Measurements from ENCODE around the gene ZBTB45. TPM values are rescaled to one million over a fixed set of nuclear protein-coding genes. Genes with fewer than 3 reads are reported as not detected.

The ZBTB45 gene
- polyA plus RNA-seq, 3 donors, result 2.2 to 5.3 (median 2.6) TPM

GRCh38 chr19:58498316-58499020 is 21.1 kb downstream of the ZBTB45 start:
- WGBS (ENCODE audit: insufficient coverage), result 60% methylated on average over 20 of the region's 22 CpGs
- Histone ChIP-seq H3K9me3 (replicated peaks in 1 of 2; ENCODE audit: control insufficient read depth in 1 of 2, insufficient read depth in 1 of 2, low read length in 2 of 2) (peaks cover 4 to 22% of the 10 kb centered on the region in 2 donors), H3K27ac (ENCODE audit: low read depth in 1 of 2, low read length in 2 of 2) (no peak overlapping the region), H3K4me2 (replicated peaks; ENCODE audit: extremely low read depth, low read length, poor library complexity, severe bottlenecking) (peak overlapping the region; percentile 79), H3K4me3 (replicated peaks in 1 of 3; ENCODE audit: low read depth in 2 of 3, low read length in 3 of 3) (peak overlapping the region in 2 of 3 experiments; percentile 16 to 75), H3K36me3 (replicated peaks in 1 of 2; ENCODE audit: control insufficient read depth in 1 of 2, insufficient read depth in 2 of 2, low read length in 2 of 2) (no peaks in the 10 kb centered on the region), H3K79me2 (ENCODE audit: insufficient read depth, low read length) (no peaks in the 10 kb centered on the region), H2AFZ (ENCODE audit: insufficient read depth, low read depth, low read length, poor library complexity, severe bottlenecking) (peak overlapping the region; percentile 78), H3K27me3 (ENCODE audit: control insufficient read depth in 2 of 2, insufficient read depth in 2 of 2, low read length in 2 of 2) (no peaks in the 10 kb centered on the region), H4K20me1 (ENCODE audit: insufficient read depth, low read length) (no peaks in the 10 kb centered on the region), H3K9ac (ENCODE audit: insufficient read depth, low read length, poor library complexity, severe bottlenecking) (no peak overlapping the region), H3K4me1 (ENCODE audit: control insufficient read depth in 1 of 2, insufficient read depth in 2 of 2, low read length in 2 of 2) (peaks cover 13 to 16% of the 10 kb centered on the region in 2 donors)
- Mint-ChIP-seq H3K27me3 (ENCODE audit: low read depth in 3 of 3) (peaks cover 4 to 9% (median 7%) of the 10 kb centered on the region in 3 donors), H3K4me3 (peak overlapping the region; percentile 82 to 90), H3K4me1 (peaks cover 14% of the 10 kb centered on the region), H3K9me3 (peaks cover 14 to 28% (median 20%) of the 10 kb centered on the region in 7 donors), H3K27ac (peak overlapping the region in 2 of 7 donors; percentile 88 to 93), H3K36me3 (peaks cover 0 to 6% of the 10 kb centered on the region in 2 donors)
- TF ChIP-seq, protein P1, sequence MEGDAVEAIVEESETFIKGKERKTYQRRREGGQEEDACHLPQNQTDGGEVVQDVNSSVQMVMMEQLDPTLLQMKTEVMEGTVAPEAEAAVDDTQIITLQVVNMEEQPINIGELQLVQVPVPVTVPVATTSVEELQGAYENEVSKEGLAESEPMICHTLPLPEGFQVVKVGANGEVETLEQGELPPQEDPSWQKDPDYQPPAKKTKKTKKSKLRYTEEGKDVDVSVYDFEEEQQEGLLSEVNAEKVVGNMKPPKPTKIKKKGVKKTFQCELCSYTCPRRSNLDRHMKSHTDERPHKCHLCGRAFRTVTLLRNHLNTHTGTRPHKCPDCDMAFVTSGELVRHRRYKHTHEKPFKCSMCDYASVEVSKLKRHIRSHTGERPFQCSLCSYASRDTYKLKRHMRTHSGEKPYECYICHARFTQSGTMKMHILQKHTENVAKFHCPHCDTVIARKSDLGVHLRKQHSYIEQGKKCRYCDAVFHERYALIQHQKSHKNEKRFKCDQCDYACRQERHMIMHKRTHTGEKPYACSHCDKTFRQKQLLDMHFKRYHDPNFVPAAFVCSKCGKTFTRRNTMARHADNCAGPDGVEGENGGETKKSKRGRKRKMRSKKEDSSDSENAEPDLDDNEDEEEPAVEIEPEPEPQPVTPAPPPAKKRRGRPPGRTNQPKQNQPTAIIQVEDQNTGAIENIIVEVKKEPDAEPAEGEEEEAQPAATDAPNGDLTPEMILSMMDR (IDR thresholded peaks at IDR 0.05), result no peak
- intact Hi-C loops (cut with micrococcal nuclease), result loop anchor here in 1 of 2 donors (1.0 kb wide), 1 partner anchor 31 kb away; the partner anchor contains the start of gene ZNF324
- DNase-seq, result no peak

DNA sequence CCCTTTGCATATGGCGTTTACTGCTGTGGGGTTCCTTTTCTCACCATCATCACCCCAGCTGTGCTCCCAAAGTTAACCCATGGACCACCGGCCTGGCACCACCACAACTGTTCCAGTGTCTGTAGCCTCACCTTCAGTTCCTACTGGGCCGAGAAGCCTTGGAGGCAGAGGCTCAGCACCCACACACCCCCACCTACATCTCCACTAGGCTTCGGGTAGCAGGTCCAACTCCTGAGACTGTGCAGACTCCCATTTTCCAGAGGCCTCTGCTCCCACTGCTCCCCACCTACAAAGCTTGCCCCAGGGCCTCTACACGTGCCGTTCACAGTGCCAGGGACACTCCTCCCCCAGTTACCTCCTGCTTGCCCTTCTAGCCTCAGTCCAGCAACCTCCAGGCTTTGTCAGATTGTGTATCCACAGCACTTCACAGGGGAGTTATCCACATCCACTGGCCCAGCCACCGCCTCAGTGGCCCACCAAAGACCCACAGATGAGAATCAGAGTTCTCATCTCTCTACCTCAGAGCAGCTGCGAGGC is 21.9 kb downstream of the ZBTB45 start:
- no peak overlapping the region for H3K9ac ChIP-seq (ENCODE audit: insufficient read depth, low read length, poor library complexity, severe bottlenecking)
- peaks cover 3 to 6% (median 5%) of the 10 kb centered on the region in 3 donors for H3K27me3 Mint-ChIP-seq (ENCODE audit: low read depth in 3 of 3)
- H3K4me2 ChIP-seq (replicated peaks; ENCODE audit: extremely low read depth, low read length, poor library complexity, severe bottlenecking), result no peak overlapping the region
- no peaks in the 10 kb centered on the region for H3K79me2 ChIP-seq (ENCODE audit: insufficient read depth, low read length)
- no peaks in the 10 kb centered on the region for H4K20me1 ChIP-seq (ENCODE audit: insufficient read depth, low read length)
- peaks cover 13 to 16% of the 10 kb centered on the region in 2 donors for H3K4me1 ChIP-seq (ENCODE audit: control insufficient read depth in 1 of 2, insufficient read depth in 2 of 2, low read length in 2 of 2)
- H3K27me3 ChIP-seq (ENCODE audit: control insufficient read depth in 2 of 2, insufficient read depth in 2 of 2, low read length in 2 of 2), result no peaks in the 10 kb centered on the region
- no peak overlapping the region for H3K4me3 Mint-ChIP-seq
- TF ChIP-seq, protein P1 (IDR thresholded peaks at IDR 0.05), result no peak
- DNase-seq, result no peak
- intact Hi-C loops (cut with micrococcal nuclease), result no loop called here
- peaks cover 0 to 6% of the 10 kb centered on the region in 2 donors for H3K36me3 Mint-ChIP-seq
- H3K9me3 ChIP-seq (replicated peaks in 1 of 2; ENCODE audit: control insufficient read depth in 1 of 2, insufficient read depth in 1 of 2, low read length in 2 of 2), result peaks cover 4 to 22% of the 10 kb centered on the region in 2 donors
- H3K9me3 Mint-ChIP-seq, result peaks cover 14 to 27% (median 18%) of the 10 kb centered on the region in 7 donors
- H2AFZ ChIP-seq (ENCODE audit: insufficient read depth, low read depth, low read length, poor library complexity, severe bottlenecking), result peak overlapping the region; percentile 78
- WGBS (ENCODE audit: insufficient coverage), result 97% methylated on average over 6 of the region's 8 CpGs
- no peaks in the 10 kb centered on the region for H3K36me3 ChIP-seq (replicated peaks in 1 of 2; ENCODE audit: control insufficient read depth in 1 of 2, insufficient read depth in 2 of 2, low read length in 2 of 2)
- H3K27ac Mint-ChIP-seq, result no peak overlapping the region
- H3K4me3 ChIP-seq (replicated peaks in 1 of 3; ENCODE audit: low read depth in 2 of 3, low read length in 3 of 3), result no peak overlapping the region
- H3K4me1 Mint-ChIP-seq, result peaks cover 14% of the 10 kb centered on the region
- no peak overlapping the region for H3K27ac ChIP-seq (ENCODE audit: low read depth in 1 of 2, low read length in 2 of 2)

Data from CD14-positive monocyte (primary cell).